ENCODE measurements around the gene SLC1A3. TPM values are rescaled to one million over a fixed set of nuclear protein-coding genes. Genes with fewer than 3 reads are reported as not detected.

SLC1A3 gene
- total RNA-seq (ENCODE audit: unreplicated experiment): 1.6 TPM
- long read RNA-seq: 0 reads

DNA sequence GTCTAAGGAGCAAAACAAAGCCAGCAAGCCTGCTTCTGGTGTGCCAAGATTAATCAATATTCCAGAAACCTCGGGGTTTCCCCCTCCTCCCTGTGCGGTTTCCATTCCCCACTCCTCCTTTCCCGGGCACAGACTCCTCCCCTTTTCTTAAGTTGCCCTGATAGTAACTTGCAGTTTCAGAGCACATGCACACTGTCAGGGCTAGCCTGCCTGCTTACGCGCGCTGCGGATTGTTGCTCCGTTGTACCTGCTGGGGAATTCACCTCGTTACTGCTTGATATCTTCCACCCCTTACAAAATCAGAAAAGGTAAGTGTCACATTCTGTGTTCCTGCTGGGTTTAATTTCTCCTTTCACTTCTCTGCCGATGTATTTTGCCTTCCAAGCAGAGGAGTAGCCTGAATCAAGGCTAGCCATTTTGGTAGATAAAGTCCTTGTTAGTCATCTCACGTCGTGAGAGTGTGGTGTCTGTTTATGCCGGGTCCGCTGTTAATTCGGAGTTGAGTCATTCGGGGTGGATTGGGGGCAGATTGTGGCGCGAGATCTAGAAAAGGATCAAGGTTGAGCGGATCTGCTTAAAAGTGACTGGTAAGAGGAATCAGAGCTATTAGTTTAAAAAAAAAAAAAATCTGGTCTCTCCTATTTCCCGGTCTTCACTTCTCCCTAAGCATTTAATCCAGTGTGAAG lies at the start of gene SLC1A3:
SLC1A3 (plus strand) TSS at position 179 of the 686 bp plus-strand sequence. CDS start 1,818 bp downstream, outside the sequence.
- Mint-ChIP-seq H3K9me3 (ENCODE audit: unreplicated experiment) (no peaks in the 10 kb centered on the region), H3K27me3 (ENCODE audit: unreplicated experiment) (no peaks in the 10 kb centered on the region), H3K4me3 (ENCODE audit: unreplicated experiment) (peak within 1 kb of the TSS; percentile 86), H3K36me3 (ENCODE audit: unreplicated experiment) (no peaks in the 10 kb centered on the region), H3K4me1 (ENCODE audit: low read depth, unreplicated experiment) (peaks cover 3% of the 10 kb centered on the region), H3K27ac (ENCODE audit: unreplicated experiment) (peak within 1 kb of the TSS; percentile 5)
- DNase-seq: peak; percentile 25
- TF ChIP-seq, protein P1, sequence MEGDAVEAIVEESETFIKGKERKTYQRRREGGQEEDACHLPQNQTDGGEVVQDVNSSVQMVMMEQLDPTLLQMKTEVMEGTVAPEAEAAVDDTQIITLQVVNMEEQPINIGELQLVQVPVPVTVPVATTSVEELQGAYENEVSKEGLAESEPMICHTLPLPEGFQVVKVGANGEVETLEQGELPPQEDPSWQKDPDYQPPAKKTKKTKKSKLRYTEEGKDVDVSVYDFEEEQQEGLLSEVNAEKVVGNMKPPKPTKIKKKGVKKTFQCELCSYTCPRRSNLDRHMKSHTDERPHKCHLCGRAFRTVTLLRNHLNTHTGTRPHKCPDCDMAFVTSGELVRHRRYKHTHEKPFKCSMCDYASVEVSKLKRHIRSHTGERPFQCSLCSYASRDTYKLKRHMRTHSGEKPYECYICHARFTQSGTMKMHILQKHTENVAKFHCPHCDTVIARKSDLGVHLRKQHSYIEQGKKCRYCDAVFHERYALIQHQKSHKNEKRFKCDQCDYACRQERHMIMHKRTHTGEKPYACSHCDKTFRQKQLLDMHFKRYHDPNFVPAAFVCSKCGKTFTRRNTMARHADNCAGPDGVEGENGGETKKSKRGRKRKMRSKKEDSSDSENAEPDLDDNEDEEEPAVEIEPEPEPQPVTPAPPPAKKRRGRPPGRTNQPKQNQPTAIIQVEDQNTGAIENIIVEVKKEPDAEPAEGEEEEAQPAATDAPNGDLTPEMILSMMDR (IDR thresholded peaks at IDR 0.05; ENCODE audit: partially characterized antibody, unreplicated experiment): no peak

DNA sequence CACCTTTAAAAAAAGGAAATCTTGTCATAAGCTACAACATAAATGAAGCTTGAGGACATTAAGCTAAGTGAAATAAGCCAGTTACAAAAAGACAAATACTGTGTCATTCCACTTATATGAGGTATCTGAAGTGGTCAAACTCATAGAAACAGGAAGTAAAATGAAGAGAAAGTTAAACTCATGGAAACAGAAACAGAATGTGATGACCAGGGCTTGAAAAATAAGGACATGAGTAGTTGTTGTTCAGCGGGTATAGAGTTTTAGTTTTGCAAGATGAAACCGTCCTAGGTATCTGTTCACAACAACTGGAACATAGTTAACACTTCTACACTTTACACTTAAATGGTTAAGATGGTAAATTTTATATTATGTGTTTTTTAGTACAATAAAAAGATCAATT lies 47.8 kb upstream of the SLC1A3 start:
- Mint-ChIP-seq H3K27me3 (ENCODE audit: unreplicated experiment) (no peaks in the 10 kb centered on the region), H3K4me1 (ENCODE audit: low read depth, unreplicated experiment) (no peaks in the 10 kb centered on the region), H3K27ac (ENCODE audit: unreplicated experiment) (no peak overlapping the region), H3K36me3 (ENCODE audit: unreplicated experiment) (no peaks in the 10 kb centered on the region), H3K9me3 (ENCODE audit: unreplicated experiment) (no peaks in the 10 kb centered on the region), H3K4me3 (ENCODE audit: unreplicated experiment) (no peak overlapping the region)
- DNase-seq: no peak
- TF ChIP-seq, protein P1 (IDR thresholded peaks at IDR 0.05; ENCODE audit: partially characterized antibody, unreplicated experiment): no peak

DNA sequence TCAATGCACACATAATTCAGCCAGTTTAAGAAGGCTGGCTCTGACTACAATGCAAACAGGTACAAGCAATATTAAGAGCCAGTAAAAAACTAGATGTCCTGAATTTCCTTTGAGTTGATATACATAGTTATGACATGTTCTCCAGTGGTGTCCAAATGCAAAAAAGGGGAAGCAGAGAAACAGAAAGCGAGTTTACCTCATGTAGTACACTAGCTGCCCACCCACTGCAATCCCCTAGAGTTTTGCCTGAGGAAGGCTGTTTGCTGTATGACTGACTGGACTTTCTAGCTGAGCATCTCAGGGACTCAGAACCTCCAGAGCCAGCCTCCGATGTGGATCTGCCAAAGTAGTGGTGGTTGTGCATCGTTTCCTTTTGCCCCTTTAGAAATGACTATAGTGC lies 44.8 kb upstream of the SLC1A3 start:
- no peaks in the 10 kb centered on the region for H3K4me1 Mint-ChIP-seq (ENCODE audit: low read depth, unreplicated experiment)
- no peak for DNase-seq
- H3K27ac Mint-ChIP-seq (ENCODE audit: unreplicated experiment): no peak overlapping the region
- no peaks in the 10 kb centered on the region for H3K27me3 Mint-ChIP-seq (ENCODE audit: unreplicated experiment)
- TF ChIP-seq, protein P1 (IDR thresholded peaks at IDR 0.05; ENCODE audit: partially characterized antibody, unreplicated experiment): no peak
- H3K4me3 Mint-ChIP-seq (ENCODE audit: unreplicated experiment): no peak overlapping the region
- H3K36me3 Mint-ChIP-seq (ENCODE audit: unreplicated experiment): no peaks in the 10 kb centered on the region
- no peaks in the 10 kb centered on the region for H3K9me3 Mint-ChIP-seq (ENCODE audit: unreplicated experiment)

DNA sequence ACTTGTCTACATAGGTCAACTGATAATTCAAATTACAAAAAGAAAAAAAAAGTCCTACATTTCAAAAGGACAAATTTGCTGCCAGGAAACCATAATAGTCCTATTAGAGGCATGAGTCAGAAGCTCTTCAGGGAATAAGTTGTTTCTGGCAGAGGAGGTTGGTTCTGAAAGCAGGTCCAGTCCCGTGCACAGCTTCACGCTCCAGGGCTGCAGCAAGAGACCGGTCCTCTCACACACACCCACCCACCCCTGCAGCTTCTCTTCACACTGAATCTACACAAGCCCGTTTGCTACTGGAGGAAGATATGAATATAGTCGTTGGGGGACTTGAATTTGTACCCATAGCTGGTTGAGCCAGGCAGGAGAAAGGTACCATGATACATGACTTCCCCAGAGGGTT lies 36.9 kb upstream of the SLC1A3 start:
- H3K9me3 Mint-ChIP-seq (ENCODE audit: unreplicated experiment): no peaks in the 10 kb centered on the region
- H3K4me1 Mint-ChIP-seq (ENCODE audit: low read depth, unreplicated experiment): no peaks in the 10 kb centered on the region
- H3K27ac Mint-ChIP-seq (ENCODE audit: unreplicated experiment): no peak overlapping the region
- DNase-seq: no peak
- TF ChIP-seq, protein P1 (IDR thresholded peaks at IDR 0.05; ENCODE audit: partially characterized antibody, unreplicated experiment): no peak
- no peaks in the 10 kb centered on the region for H3K36me3 Mint-ChIP-seq (ENCODE audit: unreplicated experiment)
- H3K4me3 Mint-ChIP-seq (ENCODE audit: unreplicated experiment): no peak overlapping the region
- no peaks in the 10 kb centered on the region for H3K27me3 Mint-ChIP-seq (ENCODE audit: unreplicated experiment)

DNA sequence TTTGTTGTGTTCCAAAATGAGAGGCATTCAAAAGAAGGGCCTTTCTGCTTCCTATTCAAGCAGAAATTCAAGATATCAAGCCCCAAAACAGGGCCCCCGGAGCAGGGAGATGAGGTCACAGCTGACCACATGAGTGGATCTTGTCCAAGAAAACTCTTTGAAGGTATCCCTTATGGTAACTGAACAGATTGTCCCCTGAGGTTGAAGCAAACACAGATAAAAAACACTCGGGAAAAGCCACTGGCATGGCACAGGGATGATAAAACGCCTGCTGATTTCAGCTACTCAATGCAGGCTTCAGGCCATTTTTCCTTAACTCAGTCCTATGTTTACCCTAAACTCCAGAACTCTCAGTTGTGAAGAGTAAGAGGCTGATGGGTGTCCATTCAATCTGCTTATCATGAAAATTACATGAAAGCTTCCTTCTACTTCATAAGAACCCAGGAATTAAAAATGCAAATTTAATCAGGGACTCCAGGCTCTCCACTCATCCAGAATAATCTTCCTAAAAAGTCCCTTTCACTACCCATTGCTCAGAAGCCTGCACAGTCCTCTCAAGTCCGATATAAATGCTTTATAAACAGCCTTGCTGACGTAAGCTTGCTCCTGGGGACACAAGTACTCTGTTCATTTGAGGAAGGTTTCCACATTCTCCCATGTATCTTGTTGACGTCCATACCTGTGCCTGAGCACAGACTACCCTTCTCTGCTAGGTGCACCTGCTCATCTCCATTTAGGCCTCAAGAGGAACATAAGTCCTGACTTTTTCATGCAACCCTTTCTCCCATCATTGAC lies 35.9 kb upstream of the SLC1A3 start:
- no peak overlapping the region for H3K4me3 Mint-ChIP-seq (ENCODE audit: unreplicated experiment)
- DNase-seq: no peak
- H3K36me3 Mint-ChIP-seq (ENCODE audit: unreplicated experiment): no peaks in the 10 kb centered on the region
- H3K9me3 Mint-ChIP-seq (ENCODE audit: unreplicated experiment): no peaks in the 10 kb centered on the region
- TF ChIP-seq, protein P1 (IDR thresholded peaks at IDR 0.05; ENCODE audit: partially characterized antibody, unreplicated experiment): no peak
- no peaks in the 10 kb centered on the region for H3K27me3 Mint-ChIP-seq (ENCODE audit: unreplicated experiment)
- no peak overlapping the region for H3K27ac Mint-ChIP-seq (ENCODE audit: unreplicated experiment)
- no peaks in the 10 kb centered on the region for H3K4me1 Mint-ChIP-seq (ENCODE audit: low read depth, unreplicated experiment)
